B cell (primary cell): ENCODE measurements around the gene TRMT2B.

Source experiments
- CTCF ChIP-seq: fragments of 200-600 bp; IDR thresholded peaks from one replicate; pipeline ENCODE4 v1.8.0; 2022; ENCODE audit warnings: antibody characterized with exemption, mild to moderate bottlenecking
- EZH2 ChIP-seq: IDR thresholded peaks from 2 replicates; pipeline ENCODE4 v1.6.1; 2012; ENCODE audit warnings: borderline replicate concordance, low read depth, mild to moderate bottlenecking, moderate library complexity, low read length; ENCODE audit not compliant: insufficient read depth, poor library complexity, severe bottlenecking

GRCh38 chrX:101051549-101052302 is at the start of gene TRMT2B:
- no peak for TF ChIP-seq CTCF
- TF ChIP-seq EZH2, result no peak
